Neural cell (in vitro differentiated cells): ENCODE results near the gene PRKCZ.

Source experiments
- CTCF ChIP-seq: fragments of 450-650 bp; IDR thresholded peaks from 2 replicates; pipeline ENCODE4 v1.5.1; 2014; ENCODE audit warnings: antibody characterized with exemption, mild to moderate bottlenecking, moderate library complexity; ENCODE audit not compliant: poor library complexity, severe bottlenecking
- EP300 ChIP-seq: fragments of 450-650 bp; conservative IDR thresholded peaks from 2 replicates; pipeline ENCODE4 v1.6.1; 2014; ENCODE audit warnings: antibody characterized with exemption, mild to moderate bottlenecking, moderate library complexity; ENCODE audit not compliant: poor library complexity, severe bottlenecking
- POLR2AphosphoS5 ChIP-seq: IDR thresholded peaks from 2 replicates; pipeline ENCODE4 v1.6.1; 2012
- RAD21 ChIP-seq: fragments of 450-650 bp; conservative IDR thresholded peaks from 2 replicates; pipeline ENCODE4 v1.6.1; 2014; ENCODE audit warnings: antibody characterized with exemption, mild to moderate bottlenecking, moderate library complexity

DNA sequence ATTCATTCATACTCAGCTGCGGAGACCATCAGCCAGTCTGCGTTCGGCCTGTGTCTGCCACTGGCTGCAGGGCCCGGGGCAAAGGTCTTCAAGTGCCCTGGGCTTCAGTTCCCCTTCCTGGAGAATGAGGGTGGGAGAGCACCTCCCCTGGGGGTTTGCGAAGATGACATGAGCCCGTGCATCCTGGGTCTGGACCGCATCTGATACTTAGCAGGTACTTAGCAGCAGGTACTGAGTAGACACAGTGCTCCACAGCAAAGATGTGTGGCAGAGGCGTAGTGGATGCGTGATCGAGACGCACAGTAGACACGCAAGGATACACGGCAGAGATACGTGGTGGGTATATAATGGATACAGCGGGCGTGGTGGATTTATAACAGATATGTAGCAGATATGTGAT lies 51.3 kb downstream of the PRKCZ start:
- TF ChIP-seq CTCF (no peak), POLR2AphosphoS5 (no peak), EP300 (no peak), RAD21 (no peak)
